Smooth muscle cell (in vitro differentiated cells): ENCODE data around the gene TBCA. TPM values are rescaled to one million over a fixed set of nuclear protein-coding genes. Genes with fewer than 3 reads are reported as not detected.
A peak's percentile ranks its signal among the peaks of the same experiment; 100 is the strongest.

Experiments used
- DNase-seq: peaks from one replicate; lab custom pipeline; 2025; ENCODE audit not compliant: unreplicated experiment; lab: John Stamatoyannopoulos, UW
- H2AFZ ChIP-seq: fragments of 200-600 bp; sonication (generic); 2 replicates; pipeline ENCODE4 v1.6.0; 2016; ENCODE audit warnings: antibody characterized with exemption, low read depth, mild to moderate bottlenecking
- H3F3A ChIP-seq: fragments of 200-600 bp; sonication (generic); 2 replicates; pipeline ENCODE4 v1.6.0; 2017; ENCODE audit warnings: antibody characterized with exemption, low read depth
- H3K27ac ChIP-seq: fragments of 200-600 bp; sonication (generic); 2 replicates; pipeline ENCODE4 v1.5.1; 2016; ENCODE audit warnings: low read depth, mild to moderate bottlenecking
- H3K27me3 ChIP-seq: fragments of 200-600 bp; sonication (generic); 2 replicates; pipeline ENCODE4 v1.6.1; 2016; ENCODE audit warnings: low read depth, mild to moderate bottlenecking
- H3K36me3 ChIP-seq: fragments of 200-600 bp; sonication (generic); 2 replicates; pipeline ENCODE4 v1.5.1; 2016; ENCODE audit warnings: low read depth
- H3K4me1 ChIP-seq: fragments of 200-600 bp; sonication (generic); 2 replicates; pipeline ENCODE4 v1.5.1; 2016; ENCODE audit warnings: low read depth
- H3K4me2 ChIP-seq: fragments of 200-600 bp; sonication (generic); 2 replicates; pipeline ENCODE4 v1.6.0; 2016; ENCODE audit warnings: mild to moderate bottlenecking
- H3K4me3 ChIP-seq: fragments of 200-600 bp; sonication (generic); 2 replicates; pipeline ENCODE4 v1.5.1; 2016; ENCODE audit warnings: mild to moderate bottlenecking
- H3K79me2 ChIP-seq: fragments of 200-600 bp; sonication (generic); 2 replicates; pipeline ENCODE4 v1.6.0; 2016; ENCODE audit warnings: low read depth, mild to moderate bottlenecking
- H3K9ac ChIP-seq: fragments of 200-600 bp; sonication (generic); 2 replicates; pipeline ENCODE4 v1.6.0; 2016; ENCODE audit warnings: low read depth
- H3K9me3 ChIP-seq: fragments of 200-600 bp; sonication (generic); replicated peaks from 2 replicates; pipeline ENCODE4 v1.5.1; 2016; ENCODE audit warnings: low read depth
- H4K20me1 ChIP-seq: fragments of 200-600 bp; sonication (generic); 2 replicates; pipeline ENCODE4 v1.6.0; 2016; ENCODE audit warnings: low read depth
- WGBS: methylation state at CpG from one replicate; pipeline ENCODE4 v1.1.7; 2016; ENCODE audit warnings: low lambda C conversion rate; 5-methylcytosine and 5-hydroxymethylcytosine counted together
- polyA plus RNA-seq: library from polyadenylated mRNA; unstranded; fragments of >200 nt; fragmentation: Nextera tagmentation; extraction: Ambion mirVana; gene quantifications from 2 replicates; pipeline ENCODE4 v1.2.1, GENCODE V29; 2016
- total RNA-seq: library from RNA; depleted of rRNA; stranded (reverse); fragments of >200 nt; gene quantifications from 2 replicates; pipeline ENCODE4 v1.2.3, GENCODE V29; 2014
- TF ChIP-seq, protein P1 (sequence below): fragments of 200-600 bp; sonication (generic); IDR thresholded peaks from 2 replicates; pipeline ENCODE4 v1.5.1; 2017; ENCODE audit warnings: borderline replicate concordance, mild to moderate bottlenecking, antibody characterized with exemption; ENCODE audit not compliant: insufficient read depth, poor library complexity, severe bottlenecking

Gene TBCA
- total and polyA plus RNA-seq, 2 experiments from 2014 or later: 198 to 218 TPM

DNA sequence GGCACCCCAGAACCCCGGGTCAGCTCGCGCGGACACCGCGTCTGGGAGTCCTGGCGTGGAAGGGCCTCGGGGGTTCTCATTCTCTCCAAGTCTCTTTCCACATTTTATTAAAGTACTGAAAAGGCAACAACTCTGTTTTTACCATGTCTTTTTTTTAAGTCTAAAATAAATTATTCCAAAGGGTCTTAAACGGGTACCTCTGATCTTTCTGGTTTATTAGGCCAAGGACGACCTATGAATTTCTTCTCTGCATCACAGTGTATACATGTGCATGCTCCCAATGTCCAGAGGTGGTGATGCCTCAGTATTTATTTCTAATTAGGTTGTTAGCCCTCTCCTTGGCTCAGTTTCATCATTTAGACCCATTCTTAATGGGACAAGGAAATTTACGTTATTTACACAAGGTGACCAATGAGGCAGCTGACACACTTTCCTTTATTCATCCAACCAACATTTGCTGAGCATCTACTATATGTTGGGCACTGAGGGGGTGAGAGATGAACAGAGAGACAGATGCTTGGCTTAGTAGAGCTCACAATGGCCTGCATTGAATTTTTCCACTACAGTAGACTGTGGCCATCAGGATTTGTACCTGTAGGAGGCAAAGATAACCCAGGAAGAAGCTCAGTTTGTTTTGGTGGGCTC is 130.0 kb downstream of the TBCA start:
- WGBS: 30% methylated on average over 11 of the region's 11 CpGs
- Histone ChIP-seq H3K4me1 (peaks cover 18% of the 10 kb centered on the region), H3K4me3 (no peak overlapping the region), H3F3A (no peaks in the 10 kb centered on the region), H2AFZ (no peak overlapping the region), H3K9me3 (no peaks in the 10 kb centered on the region), H3K36me3 (no peaks in the 10 kb centered on the region), H3K4me2 (peak overlapping the region; percentile 91), H3K79me2 (no peaks in the 10 kb centered on the region), H3K27ac (no peak overlapping the region), H3K27me3 (peaks cover 100% of the 10 kb centered on the region), H3K9ac (no peak overlapping the region), H4K20me1 (no peaks in the 10 kb centered on the region)
- TF ChIP-seq, protein P1, sequence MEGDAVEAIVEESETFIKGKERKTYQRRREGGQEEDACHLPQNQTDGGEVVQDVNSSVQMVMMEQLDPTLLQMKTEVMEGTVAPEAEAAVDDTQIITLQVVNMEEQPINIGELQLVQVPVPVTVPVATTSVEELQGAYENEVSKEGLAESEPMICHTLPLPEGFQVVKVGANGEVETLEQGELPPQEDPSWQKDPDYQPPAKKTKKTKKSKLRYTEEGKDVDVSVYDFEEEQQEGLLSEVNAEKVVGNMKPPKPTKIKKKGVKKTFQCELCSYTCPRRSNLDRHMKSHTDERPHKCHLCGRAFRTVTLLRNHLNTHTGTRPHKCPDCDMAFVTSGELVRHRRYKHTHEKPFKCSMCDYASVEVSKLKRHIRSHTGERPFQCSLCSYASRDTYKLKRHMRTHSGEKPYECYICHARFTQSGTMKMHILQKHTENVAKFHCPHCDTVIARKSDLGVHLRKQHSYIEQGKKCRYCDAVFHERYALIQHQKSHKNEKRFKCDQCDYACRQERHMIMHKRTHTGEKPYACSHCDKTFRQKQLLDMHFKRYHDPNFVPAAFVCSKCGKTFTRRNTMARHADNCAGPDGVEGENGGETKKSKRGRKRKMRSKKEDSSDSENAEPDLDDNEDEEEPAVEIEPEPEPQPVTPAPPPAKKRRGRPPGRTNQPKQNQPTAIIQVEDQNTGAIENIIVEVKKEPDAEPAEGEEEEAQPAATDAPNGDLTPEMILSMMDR: no peak
- DNase-seq: no peak

DNA sequence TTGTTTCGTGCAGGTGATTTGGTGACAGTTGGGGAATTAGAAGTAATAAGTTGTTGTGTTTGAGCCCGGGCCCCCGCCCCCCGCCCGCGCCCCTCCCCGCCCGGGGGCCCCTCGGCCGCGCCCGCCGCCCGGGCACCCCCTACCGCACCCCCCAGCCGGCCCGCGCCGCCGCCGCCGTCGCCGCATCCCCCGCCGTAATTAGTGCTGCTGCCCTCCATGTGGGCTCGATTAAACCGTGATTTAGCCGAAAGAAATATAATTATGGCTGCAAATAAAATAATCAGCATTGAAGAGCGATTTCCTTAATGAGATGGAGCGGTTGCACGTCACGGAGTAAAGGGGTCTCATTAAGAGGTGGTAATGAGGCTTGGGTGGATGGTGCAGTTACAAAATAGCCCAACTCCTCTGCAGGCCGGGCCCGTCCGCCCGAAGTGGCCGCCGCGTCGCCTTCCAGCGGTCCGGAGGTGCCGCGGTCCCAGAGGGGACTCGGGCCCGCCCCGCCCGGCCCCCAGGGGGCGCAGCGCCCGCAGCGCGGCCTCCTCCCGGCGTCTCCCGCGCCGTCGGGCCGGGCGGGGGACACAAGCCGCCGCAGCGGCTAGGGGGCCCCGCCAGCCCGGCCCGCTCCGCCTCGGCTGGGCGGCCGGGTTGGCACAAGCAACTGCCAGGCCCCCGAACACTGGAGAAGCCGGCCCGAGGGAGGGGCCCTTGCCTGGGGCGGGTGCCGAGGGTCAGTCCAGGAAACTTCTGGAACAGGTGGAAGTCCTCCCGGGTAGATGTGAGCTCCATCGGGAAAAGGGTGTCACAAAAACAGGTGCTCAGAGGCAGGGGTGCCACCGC is 130.8 kb downstream of the TBCA start:
- H2AFZ ChIP-seq: no peak overlapping the region
- peaks cover 23% of the 10 kb centered on the region for H3K4me1 ChIP-seq
- DNase-seq: no peak
- no peaks in the 10 kb centered on the region for H3K9me3 ChIP-seq
- TF ChIP-seq, protein P1: peak; percentile 59
- H3K27ac ChIP-seq: no peak overlapping the region
- H3K4me2 ChIP-seq: peak overlapping the region; percentile 91
- H3K79me2 ChIP-seq: no peaks in the 10 kb centered on the region
- no peaks in the 10 kb centered on the region for H4K20me1 ChIP-seq
- WGBS: 1% methylated on average over 54 of the region's 80 CpGs
- no peak overlapping the region for H3K9ac ChIP-seq
- H3K4me3 ChIP-seq: peak overlapping the region; percentile 46
- peaks cover 100% of the 10 kb centered on the region for H3K27me3 ChIP-seq
- no peaks in the 10 kb centered on the region for H3K36me3 ChIP-seq
- H3F3A ChIP-seq: no peaks in the 10 kb centered on the region

DNA sequence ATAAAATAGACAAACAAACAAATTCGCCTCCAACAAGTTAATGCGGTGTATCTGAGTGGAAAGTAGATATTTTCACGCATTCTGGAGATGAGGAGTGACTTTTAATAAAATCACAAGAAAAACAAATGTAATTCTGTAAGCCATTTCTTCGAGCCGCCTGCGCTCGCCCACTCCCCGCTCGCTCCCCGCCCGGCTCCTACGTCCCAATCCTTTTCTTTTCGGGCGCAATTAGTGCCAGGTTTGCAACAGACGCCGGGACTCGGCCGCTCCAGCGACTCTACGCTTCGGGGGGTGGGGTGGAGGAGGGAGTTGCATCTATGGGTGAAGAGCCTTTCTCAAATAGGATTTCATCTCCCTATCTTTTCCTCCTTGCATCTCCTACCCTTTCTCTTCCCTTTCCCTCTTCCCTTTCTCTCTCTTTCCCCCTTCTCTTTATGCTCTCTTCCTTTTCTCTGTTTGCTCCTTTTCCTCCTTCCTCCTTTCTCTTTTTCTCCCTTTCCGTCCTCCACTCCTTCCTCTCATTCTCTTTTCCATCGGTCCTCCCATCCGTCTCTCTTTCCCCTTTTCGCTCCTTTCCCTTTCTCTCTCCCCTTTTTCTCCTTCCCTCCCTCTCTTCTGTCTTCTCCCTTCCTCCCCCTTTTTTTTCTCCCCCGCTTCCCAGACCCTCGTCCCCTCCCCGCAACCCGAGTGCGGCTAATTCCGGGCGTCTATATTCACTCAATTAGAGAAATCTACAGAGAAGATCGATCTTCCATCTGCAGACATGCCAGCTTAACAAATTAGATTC is 131.6 kb downstream of the TBCA start:
- Histone ChIP-seq H3F3A (no peaks in the 10 kb centered on the region), H3K9ac (no peak overlapping the region), H3K36me3 (no peaks in the 10 kb centered on the region), H2AFZ (no peak overlapping the region), H3K27ac (no peak overlapping the region), H4K20me1 (no peaks in the 10 kb centered on the region), H3K9me3 (no peaks in the 10 kb centered on the region), H3K4me1 (peaks cover 23% of the 10 kb centered on the region), H3K79me2 (no peaks in the 10 kb centered on the region), H3K27me3 (peaks cover 100% of the 10 kb centered on the region), H3K4me3 (peak overlapping the region; percentile 29), H3K4me2 (peak overlapping the region; percentile 91)
- no peak for DNase-seq
- TF ChIP-seq, protein P1: no peak
- 3% methylated on average over 33 of the region's 33 CpGs for WGBS
